ENCODE data around the gene IL22RA1.

DNA sequence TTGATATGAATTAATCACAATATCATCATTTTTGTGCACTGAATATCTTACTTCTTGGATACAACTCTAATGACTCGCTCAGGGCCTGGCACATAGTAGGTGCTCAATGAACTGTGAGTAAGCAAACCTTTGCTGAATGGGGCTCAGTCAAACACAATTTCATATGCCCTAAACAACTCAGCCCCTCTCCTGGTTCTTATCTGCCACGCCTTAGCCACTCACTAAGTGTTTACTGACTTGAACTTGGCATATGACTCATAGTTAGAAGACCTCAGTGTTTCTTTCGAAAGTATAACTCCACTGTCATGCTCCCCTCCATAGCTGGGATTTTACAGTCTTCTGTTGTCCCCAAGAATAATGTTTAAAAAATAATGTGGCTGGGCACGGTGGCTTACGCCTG is 48.9 kb upstream of the IL22RA1 start:
- TF ChIP-seq EZH2 (IDR thresholded peaks at IDR 0.05) (no peak), POLR2AphosphoS5 (IDR thresholded peaks at IDR 0.05; ENCODE audit: borderline replicate concordance, low read depth, low read length) (no peak)

All from SK-N-MC (cell line).